Stimulated activated CD4-positive, alpha-beta T cell treated with anti-CD3 and anti-CD28 coated beads, TNF-alpha, amount 100 ng/mL, for 24 hours (primary cell): Measurements from ENCODE around the gene GNG7.
"Not testable (repeated sequence)": the region's sequence is repeated elsewhere in the genome, so short reads cannot be mapped to it uniquely, and the experiment has no call there.

Experiments used
- DNase-seq, 3 experiments: peaks; one replicate each; pipeline ENCODE4 v3.0.0-alpha.2; 2020; ENCODE audit warnings: low read depth in 3 of 3

Gene GNG7

GRCh38 chr19:2726904-2727639 lies 24.6 kb upstream of the GNG7 start:
- no peak for DNase-seq

GRCh38 chr19:2726160-2726855 lies 23.8 kb upstream of the GNG7 start:
- DNase-seq: no peak

- no peak for DNase-seq
Measured at GRCh38 chr19:2724148-2724557, 21.7 kb upstream of the GNG7 start.

- no peak for DNase-seq
Measured at GRCh38 chr19:2723747-2724146, 21.3 kb upstream of the GNG7 start.

- DNase-seq: no peak
Measured at GRCh38 chr19:2723345-2723715, 20.8 kb upstream of the GNG7 start.

GRCh38 chr19:2722541-2723344 lies 20.2 kb upstream of the GNG7 start:
- DNase-seq: no peak

- no peak for DNase-seq
Measured at GRCh38 chr19:2721570-2722540, 19.4 kb upstream of the GNG7 start.

- no peak for DNase-seq
Measured at GRCh38 chr19:2720777-2721569, 18.5 kb upstream of the GNG7 start, which contains the start of gene DIRAS1. Gene DIRAS1, minus strand, starts transcription at chr19:2721372. Its CDS starts 3,566 bp downstream, at chr19:2717806.

GRCh38 chr19:2719920-2720776 lies 17.7 kb upstream of the GNG7 start:
- no peak for DNase-seq

GRCh38 chr19:2719232-2719735 lies 16.8 kb upstream of the GNG7 start:
- DNase-seq: no peak

GRCh38 chr19:2717638-2718541 lies 15.4 kb upstream of the GNG7 start:
- DNase-seq: no peak

GRCh38 chr19:2716722-2717637 lies 14.5 kb upstream of the GNG7 start:
- DNase-seq: no peak

- DNase-seq: no peak
Measured at GRCh38 chr19:2716275-2716650, 13.8 kb upstream of the GNG7 start.

- DNase-seq: no peak
Measured at GRCh38 chr19:2715470-2716274, 13.2 kb upstream of the GNG7 start.

GRCh38 chr19:2714531-2715269 lies 12.2 kb upstream of the GNG7 start:
- no peak for DNase-seq

GRCh38 chr19:2714102-2714501 lies 11.6 kb upstream of the GNG7 start:
- not testable (repeated sequence) for DNase-seq
